Gastrocnemius medialis (tissue), 4 donors: Measurements from ENCODE around the gene CNTNAP3B.
"Not testable (repeated sequence)": the region's sequence is repeated elsewhere in the genome, so short reads cannot be mapped to it uniquely, and the experiment has no call there.

Source experiments
- POLR2A ChIP-seq, 2 donors: fragments of 450-650 bp; IDR thresholded peaks; one replicate each; pipeline ENCODE4 v1.6.1; 2017; ENCODE audit warnings: antibody characterized with exemption in 2 of 2, mild to moderate bottlenecking in 2 of 2, moderate library complexity in 2 of 2
- TF ChIP-seq, protein P1 (sequence below), 5 experiments: fragments of 450-650 bp in 3 of 5; fragments of 200-600 bp in 2 of 5; sonication (generic) in 2 of 5; IDR thresholded peaks in 4 of 5; conservative IDR thresholded peaks in 1 of 5; 1 replicate in 4 of 5; 2 replicates in 1 of 5; pipeline ENCODE4 v1.5.1; 2016 to 2019; ENCODE audit warnings: antibody characterized with exemption in 5 of 5, mild to moderate bottlenecking in 3 of 5, moderate library complexity in 3 of 5

DNA sequence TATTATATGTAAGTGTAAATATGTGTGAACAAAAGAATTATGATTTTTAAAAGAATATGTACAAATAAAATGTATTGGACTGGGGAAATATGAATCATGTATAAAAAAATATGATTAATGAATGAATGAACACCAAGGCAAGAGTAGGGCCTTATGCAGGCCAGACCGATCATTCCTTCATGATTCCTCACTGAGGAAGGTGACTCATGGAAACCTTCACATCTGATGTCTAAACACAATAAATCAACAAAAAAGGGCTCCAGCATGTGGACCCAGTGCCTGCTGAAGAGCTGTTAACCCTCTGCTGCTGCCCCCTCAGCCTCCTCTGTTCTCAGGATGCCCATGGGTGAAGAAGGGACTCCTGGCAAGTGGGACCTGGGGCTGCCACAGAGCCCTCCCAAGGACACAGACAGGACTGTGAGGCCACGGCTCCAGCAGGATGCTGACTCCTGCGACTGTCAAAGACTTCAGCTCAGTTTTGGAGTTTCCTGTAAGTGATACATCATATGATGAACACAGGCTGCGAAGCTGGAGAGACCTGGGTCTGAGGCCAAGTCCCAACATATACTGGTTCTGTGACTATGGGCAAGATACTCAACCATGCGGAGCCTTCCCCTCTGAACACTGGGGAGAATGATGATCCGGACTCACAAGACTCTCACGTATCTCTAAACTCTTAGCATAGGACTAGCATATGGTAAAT lies 110.9 kb downstream of the CNTNAP3B start:
- TF ChIP-seq, protein P1, sequence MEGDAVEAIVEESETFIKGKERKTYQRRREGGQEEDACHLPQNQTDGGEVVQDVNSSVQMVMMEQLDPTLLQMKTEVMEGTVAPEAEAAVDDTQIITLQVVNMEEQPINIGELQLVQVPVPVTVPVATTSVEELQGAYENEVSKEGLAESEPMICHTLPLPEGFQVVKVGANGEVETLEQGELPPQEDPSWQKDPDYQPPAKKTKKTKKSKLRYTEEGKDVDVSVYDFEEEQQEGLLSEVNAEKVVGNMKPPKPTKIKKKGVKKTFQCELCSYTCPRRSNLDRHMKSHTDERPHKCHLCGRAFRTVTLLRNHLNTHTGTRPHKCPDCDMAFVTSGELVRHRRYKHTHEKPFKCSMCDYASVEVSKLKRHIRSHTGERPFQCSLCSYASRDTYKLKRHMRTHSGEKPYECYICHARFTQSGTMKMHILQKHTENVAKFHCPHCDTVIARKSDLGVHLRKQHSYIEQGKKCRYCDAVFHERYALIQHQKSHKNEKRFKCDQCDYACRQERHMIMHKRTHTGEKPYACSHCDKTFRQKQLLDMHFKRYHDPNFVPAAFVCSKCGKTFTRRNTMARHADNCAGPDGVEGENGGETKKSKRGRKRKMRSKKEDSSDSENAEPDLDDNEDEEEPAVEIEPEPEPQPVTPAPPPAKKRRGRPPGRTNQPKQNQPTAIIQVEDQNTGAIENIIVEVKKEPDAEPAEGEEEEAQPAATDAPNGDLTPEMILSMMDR (IDR thresholded peaks at IDR 0.05 in 4 of 5, conservative IDR thresholded peaks at IDR 0.05 in 1 of 5) = not testable (repeated sequence)
- not testable (repeated sequence) for TF ChIP-seq POLR2A (IDR thresholded peaks at IDR 0.05)
